ENCODE data around the gene RSRC1.
A peak's percentile ranks its signal among the peaks of the same experiment; 100 is the strongest.
"Not testable (repeated sequence)": the region's sequence is repeated elsewhere in the genome, so short reads cannot be mapped to it uniquely, and the experiment has no call there.

The RSRC1 gene

GRCh38 chr3:158479051-158479450 lies 369.2 kb downstream of the RSRC1 start:
- DNase-seq, result no peak

- no peak for DNase-seq
Observed at GRCh38 chr3:158483701-158484235, 373.9 kb downstream of the RSRC1 start.

DNA sequence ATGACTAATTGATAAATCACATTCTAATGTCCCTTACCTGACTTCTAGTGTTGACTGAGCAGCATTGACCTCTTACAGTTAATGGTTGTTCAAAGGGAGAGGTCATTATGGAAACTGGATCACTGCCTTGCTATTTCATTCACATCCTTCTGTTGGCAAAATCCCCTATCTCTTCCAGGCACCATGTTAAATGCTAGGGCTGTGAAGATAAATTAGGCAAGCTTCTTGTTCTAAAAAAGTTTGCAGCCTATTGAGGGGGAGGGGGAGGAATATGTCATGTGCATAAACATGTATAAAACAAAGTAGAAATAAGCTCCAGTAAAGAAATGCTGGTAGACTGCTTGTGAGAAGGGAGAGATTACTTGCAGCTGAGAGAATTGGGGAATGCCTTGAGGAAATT lies 376.3 kb downstream of the RSRC1 start:
- no peak for DNase-seq

GRCh38 chr3:158488670-158489069 lies 378.8 kb downstream of the RSRC1 start:
- DNase-seq, result no peak

GRCh38 chr3:158489181-158489580 lies 379.3 kb downstream of the RSRC1 start:
- no peak for DNase-seq

DNA sequence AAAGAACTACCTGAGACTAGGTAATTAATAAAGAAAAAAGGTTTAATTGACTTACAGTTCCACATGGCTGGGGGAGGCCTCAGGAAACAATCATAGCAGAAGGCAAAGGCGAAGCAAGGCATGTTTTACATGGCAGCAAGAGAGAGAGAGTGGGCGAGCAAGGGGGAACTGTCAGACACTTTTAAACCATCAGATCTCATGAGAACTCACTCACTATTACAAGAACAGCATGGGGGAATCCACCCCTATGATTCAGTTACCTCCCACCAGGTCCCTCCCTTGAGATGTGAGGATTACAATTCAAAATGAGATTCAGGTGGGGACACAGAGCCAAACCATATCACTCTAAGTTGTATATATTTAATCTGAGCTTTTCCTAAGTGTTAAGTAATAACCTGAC lies 382.1 kb downstream of the RSRC1 start:
- no peak for DNase-seq

GRCh38 chr3:158492685-158493084 lies 382.8 kb downstream of the RSRC1 start:
- no peak for DNase-seq

GRCh38 chr3:158493931-158494330 lies 384.0 kb downstream of the RSRC1 start:
- no peak for DNase-seq

DNA sequence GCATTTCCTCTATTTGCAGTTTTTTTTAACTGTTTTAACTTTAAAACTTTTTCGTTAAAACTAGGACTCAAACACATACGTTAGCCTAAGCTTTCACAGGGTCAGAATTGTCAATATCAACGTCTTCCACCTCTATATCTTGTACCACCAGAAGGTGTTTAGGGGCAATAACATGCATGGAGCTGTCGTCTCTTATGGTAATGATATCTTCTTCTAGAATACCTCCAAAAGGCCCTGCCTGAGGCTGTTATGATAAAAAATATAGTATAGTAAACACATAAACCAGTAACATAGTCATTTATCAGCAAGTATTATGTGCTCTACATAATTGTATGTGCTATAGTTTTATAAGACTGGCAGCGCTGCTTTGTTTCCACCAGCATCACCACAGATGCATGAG lies 384.8 kb downstream of the RSRC1 start:
- no peak for DNase-seq

- not testable (repeated sequence) for DNase-seq
Observed at GRCh38 chr3:158495398-158495902, 385.6 kb downstream of the RSRC1 start.

DNA sequence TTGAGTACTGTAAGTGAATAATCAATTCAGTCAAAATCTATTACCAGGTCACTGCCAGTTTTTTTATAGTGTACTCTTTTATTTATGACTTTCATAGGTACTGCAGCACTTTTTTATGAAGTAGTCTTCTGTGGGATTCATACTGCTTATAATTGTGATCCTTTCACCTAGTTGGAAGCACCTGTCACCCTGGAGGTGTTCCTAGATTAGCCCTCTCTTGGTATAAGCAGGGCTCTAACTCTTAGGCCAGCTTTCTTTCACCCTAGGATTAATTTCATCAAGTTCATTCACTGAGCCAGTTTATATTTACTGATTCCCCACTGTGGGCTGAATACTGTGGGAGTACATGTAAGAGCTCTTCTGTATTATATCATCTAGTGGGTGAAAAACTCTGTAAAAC lies 395.2 kb downstream of the RSRC1 start:
- no peak for DNase-seq

GRCh38 chr3:158506456-158506855 lies 396.6 kb downstream of the RSRC1 start:
- DNase-seq, result no peak

DNA sequence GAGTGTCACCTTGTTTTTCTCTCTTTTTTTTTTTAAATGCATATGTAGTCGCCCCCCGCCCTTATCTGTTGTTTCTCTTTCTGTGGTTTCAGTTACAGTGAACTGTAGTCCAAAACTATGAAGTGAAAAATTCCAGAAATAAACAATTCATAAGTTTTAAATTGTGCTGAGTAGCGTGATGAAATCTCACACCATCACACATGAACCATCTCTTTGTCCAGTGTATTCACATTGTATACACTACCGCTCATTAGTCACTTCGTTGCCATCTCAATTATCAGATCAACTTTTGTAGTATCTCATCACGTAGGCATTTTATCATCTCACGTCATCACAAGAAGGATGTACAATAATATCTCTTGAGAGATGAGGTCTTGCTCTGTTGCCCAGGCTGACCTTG lies 398.6 kb downstream of the RSRC1 start:
- no peak for DNase-seq

- no peak for DNase-seq
Observed at GRCh38 chr3:158509891-158510290, 400.0 kb downstream of the RSRC1 start.

GRCh38 chr3:158516729-158517128 lies 406.8 kb downstream of the RSRC1 start:
- DNase-seq, result not testable (repeated sequence)

- DNase-seq, result no peak
Observed at GRCh38 chr3:158519776-158520175, 409.9 kb downstream of the RSRC1 start.

GRCh38 chr3:158520433-158520832 lies 410.5 kb downstream of the RSRC1 start:
- no peak for DNase-seq

DNA sequence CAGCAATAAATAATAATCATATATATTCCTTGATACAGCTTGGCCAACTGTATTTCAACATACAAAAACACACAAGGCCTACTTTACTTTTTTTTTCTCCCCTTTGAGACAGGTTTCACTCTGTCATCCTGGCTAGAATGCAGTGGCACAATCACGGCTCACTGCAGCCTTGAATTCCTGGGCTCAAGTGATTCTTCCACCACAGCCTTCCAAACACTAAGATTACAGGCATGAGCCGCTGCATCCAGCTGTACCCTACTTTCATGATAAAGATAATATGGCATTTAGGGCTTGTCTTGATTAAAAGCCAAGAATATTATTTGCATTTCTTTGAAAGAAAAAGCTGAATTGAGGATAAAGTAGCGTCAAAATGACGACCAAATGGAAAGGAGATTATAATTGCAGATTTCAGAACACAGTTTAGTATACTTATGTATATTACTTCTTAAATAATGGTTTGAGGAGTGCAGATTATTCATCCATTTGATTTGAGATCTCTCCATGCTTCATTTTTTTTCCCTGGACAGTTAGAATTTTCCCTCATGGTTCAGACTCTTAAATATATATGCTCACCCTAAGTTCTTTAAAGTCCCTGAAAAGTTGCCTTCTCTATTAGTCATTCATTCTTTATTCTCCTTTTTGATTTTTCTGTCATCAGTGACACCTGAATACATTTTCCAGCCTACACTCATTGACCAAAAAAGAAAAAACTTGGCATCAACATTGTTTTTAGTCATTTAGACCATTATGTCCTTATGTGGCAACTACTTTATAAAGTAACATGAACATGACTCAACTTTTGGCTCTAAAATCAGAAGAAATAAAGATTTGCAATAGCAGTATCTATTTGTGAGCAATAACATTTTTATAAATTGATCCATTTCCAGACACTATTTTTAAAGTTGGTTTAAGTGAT lies 412.6 kb downstream of the RSRC1 start:
- no peak for DNase-seq

GRCh38 chr3:158528076-158528674 lies 418.3 kb downstream of the RSRC1 start:
- no peak for DNase-seq

DNA sequence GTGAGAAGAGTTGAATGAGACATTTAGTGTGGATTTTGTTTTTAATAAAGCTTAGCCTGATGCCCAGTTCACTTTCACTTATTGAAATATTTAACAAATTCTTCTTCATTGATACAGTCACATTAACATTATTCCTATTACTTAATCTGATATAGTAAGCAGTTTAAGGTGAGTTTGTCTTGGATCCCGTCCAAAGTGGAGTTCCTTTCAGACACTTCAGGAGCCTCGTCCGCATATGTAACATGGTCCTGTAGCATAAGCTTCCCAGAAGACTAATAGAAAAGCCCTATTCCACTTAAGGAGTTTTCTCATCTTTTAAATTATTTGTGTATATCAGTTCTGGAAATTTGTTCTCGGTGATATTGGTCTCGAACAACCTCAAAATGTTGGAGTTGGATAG lies 421.4 kb downstream of the RSRC1 start:
- no peak for DNase-seq

DNA sequence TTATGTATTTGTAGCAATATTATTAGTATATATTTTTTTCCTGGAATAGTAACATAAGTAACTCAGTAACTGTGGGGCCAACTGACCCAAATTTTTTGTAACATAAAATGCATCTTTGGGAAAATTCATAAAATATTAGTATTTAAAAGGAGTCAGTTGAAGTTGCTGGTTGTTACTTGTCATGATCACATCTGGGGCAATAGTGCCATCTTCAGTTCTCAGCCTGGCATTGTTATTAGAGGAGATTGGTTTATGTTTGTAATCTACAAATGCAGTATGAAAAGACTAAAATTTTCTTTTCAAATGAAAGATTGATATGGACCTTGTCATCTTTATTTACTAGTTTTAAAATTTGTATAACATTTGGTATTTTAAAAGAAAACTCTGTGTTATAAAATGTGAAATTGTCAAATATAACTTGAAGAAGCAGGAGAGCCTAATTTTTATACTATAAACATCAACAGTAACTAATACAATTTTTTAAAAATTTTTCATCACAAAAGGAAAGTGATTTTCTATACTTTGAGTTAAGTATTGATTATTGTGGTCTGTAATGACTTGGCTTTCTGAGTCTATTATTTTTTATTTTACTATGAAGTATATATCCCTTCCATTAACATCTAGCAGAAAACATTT lies 422.3 kb downstream of the RSRC1 start:
- no peak for DNase-seq

DNA sequence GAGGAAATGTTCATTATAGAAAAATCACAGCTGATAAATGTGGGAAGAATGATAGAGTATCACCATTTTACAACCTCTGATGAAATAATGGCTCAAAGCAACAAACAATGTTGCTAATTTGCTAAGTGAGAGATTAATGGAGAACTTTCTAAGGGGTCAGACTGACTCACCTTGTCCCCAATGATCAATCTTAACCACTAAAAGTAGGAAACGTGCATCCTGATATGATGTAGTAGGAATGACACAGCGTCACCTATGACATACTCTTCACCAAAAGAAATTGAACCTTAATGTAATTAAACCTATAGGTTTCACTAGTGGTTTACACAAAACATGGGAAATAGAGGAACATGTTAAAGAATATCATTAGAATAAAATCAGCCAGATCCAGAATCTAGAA lies 426.0 kb downstream of the RSRC1 start:
- no peak for DNase-seq

DNA sequence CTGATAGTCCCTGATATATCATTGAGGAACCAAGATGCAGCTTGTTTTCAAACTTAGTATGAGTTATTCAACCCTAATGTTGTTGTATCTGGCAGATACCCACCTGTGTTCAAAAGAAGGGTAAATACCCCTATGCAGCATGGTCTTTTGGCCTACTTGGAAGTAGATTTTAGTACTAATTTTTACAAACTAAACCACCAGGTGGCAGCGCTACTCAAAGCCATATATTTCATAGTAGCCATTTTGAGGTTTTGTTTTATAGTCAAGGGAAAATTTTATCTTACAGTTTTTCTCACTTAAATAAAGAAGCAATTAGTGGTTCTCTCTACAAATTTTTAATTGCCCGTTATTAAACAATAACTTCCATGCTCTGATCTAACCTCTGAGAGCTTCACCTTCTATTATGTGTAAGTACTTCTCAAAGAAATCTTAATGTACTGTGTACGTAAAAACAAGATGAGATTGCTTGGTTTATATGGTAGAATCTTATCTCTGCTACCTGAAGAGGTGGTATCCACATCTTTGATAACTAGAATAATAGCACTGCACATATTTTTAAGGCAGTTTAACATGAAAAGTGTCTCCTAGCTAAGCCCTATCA lies 429.6 kb downstream of the RSRC1 start:
- peak; percentile 39 to 42 for DNase-seq
